Panc1 (cell line): ENCODE data around the gene EXOC6B. TPM values are rescaled to one million over a fixed set of nuclear protein-coding genes. Genes with fewer than 3 reads are reported as not detected.

Experiments
- ATAC-seq: fragments of 200-7000 bp; cut with Tn5 transposase; 2 replicates; pipeline ENCODE4 v1.9.1; 2020; ENCODE audit warnings: mild to moderate bottlenecking, moderate library complexity
- BruUV-seq: library from RNA; stranded (reverse); fragments of 400-500 nt; replicated peaks from 2 replicates; lab custom pipeline; 2021; lab: Mats Ljungman, UMichigan
- CTCF ChIA-PET: fragments of 300-600 bp; sonication (Branson Sonifier 250); formaldehyde crosslinking; loops from one replicate; lab custom pipeline; 2022; ENCODE audit warnings: antibody characterized with exemption; lab: Charles Lee
- POLR2A ChIA-PET: fragments of 300-600 bp; sonication (Branson Sonifier 250); formaldehyde crosslinking; loops from one replicate; lab custom pipeline; 2022; ENCODE audit warnings: antibody characterized with exemption; lab: Charles Lee
- DNase-seq: peaks from one replicate; pipeline ENCODE4 v3.0.0-alpha.2; 2010; ENCODE audit warnings: low read depth, low spot score
- H3K27ac ChIP-seq: 2 replicates; pipeline ENCODE4 v1.5.1; 2011; ENCODE audit warnings: mild to moderate bottlenecking, low read length, inconsistent platforms
- H3K27me3 ChIP-seq: fragments of 200-500 bp; sonication (Bioruptor generic); 2 replicates; pipeline ENCODE4 v1.6.0; 2014; ENCODE audit warnings: low read length, inconsistent platforms; ENCODE audit not compliant: control insufficient read depth, insufficient read depth
- H3K36me3 ChIP-seq: fragments of 200-500 bp; sonication (Bioruptor generic); 2 replicates; pipeline ENCODE4 v1.5.1; 2014; ENCODE audit warnings: inconsistent platforms, mild to moderate bottlenecking, low read length, moderate library complexity; ENCODE audit not compliant: control insufficient read depth, insufficient read depth
- H3K4me1 ChIP-seq: 2 replicates; pipeline ENCODE4 v1.5.1; 2011; ENCODE audit warnings: inconsistent platforms, mild to moderate bottlenecking, low read length, moderate library complexity; ENCODE audit not compliant: control insufficient read depth, insufficient read depth
- H3K4me3 ChIP-seq, 2 experiments: 2 replicates each; pipeline ENCODE4 v1.5.1; 2011 to 2012; ENCODE audit warnings: low read depth in 2 of 2, low read length in 2 of 2, mild to moderate bottlenecking in 2 of 2, inconsistent platforms in 1 of 2, moderate library complexity in 1 of 2
- H3K9me3 ChIP-seq: fragments of 200-500 bp; sonication (Bioruptor generic); 2 replicates; pipeline ENCODE4 v1.5.1; 2014; ENCODE audit warnings: low read depth, mild to moderate bottlenecking, inconsistent platforms, low read length, moderate library complexity; ENCODE audit not compliant: control insufficient read depth, insufficient read depth
- POLR2AphosphoS5 ChIP-seq: IDR thresholded peaks from 2 replicates; pipeline ENCODE4 v1.6.1; 2012; ENCODE audit warnings: mild to moderate bottlenecking, low read depth, low read length, moderate library complexity
- SIN3A ChIP-seq: IDR thresholded peaks from 2 replicates; pipeline ENCODE4 v1.6.1; 2012; ENCODE audit warnings: low read depth, mild to moderate bottlenecking, low read length, moderate library complexity, borderline replicate concordance; ENCODE audit not compliant: insufficient read depth
- TCF7L2 ChIP-seq: IDR thresholded peaks from 2 replicates; pipeline ENCODE4 v1.6.1; 2011; ENCODE audit warnings: mild to moderate bottlenecking, low read depth, low read length, inconsistent platforms
- in situ Hi-C: cut with HindIII; loops from 2 replicates; pipeline ENCODE4 v1.10.0; 2016; ENCODE audit warnings: low sequenced_read_pairs, low pct_unique_long_range_greater_than_20kb
- intact Hi-C: fragments of 100-400 bp; cut with micrococcal nuclease; formaldehyde crosslinking; loops from one replicate; pipeline ENCODE4 v1.10.0; 2022; ENCODE audit not compliant: unreplicated experiment
- total RNA-seq: library from RNA; stranded (reverse); gene quantifications from one replicate; pipeline ENCODE4 v1.2.1, GENCODE V29; 2021; ENCODE audit not compliant: unreplicated experiment
- TF ChIP-seq, protein P1 (sequence below): fragments of 450-650 bp; IDR thresholded peaks from 2 replicates; pipeline ENCODE4 v1.5.1; 2017; ENCODE audit warnings: mild to moderate bottlenecking
- TF ChIP-seq, protein P2 (sequence below), 2 experiments: IDR thresholded peaks; 2 replicates each; pipeline ENCODE4 v1.6.1; 2011 to 2012; ENCODE audit warnings: low read depth in 2 of 2, control low read depth in 1 of 2, low read length in 1 of 2, mild to moderate bottlenecking in 1 of 2, moderate library complexity in 1 of 2; ENCODE audit not compliant: insufficient read depth in 1 of 2

The EXOC6B gene
- total RNA-seq, 1 experiment from 2014 or later, result 23.2 TPM

DNA sequence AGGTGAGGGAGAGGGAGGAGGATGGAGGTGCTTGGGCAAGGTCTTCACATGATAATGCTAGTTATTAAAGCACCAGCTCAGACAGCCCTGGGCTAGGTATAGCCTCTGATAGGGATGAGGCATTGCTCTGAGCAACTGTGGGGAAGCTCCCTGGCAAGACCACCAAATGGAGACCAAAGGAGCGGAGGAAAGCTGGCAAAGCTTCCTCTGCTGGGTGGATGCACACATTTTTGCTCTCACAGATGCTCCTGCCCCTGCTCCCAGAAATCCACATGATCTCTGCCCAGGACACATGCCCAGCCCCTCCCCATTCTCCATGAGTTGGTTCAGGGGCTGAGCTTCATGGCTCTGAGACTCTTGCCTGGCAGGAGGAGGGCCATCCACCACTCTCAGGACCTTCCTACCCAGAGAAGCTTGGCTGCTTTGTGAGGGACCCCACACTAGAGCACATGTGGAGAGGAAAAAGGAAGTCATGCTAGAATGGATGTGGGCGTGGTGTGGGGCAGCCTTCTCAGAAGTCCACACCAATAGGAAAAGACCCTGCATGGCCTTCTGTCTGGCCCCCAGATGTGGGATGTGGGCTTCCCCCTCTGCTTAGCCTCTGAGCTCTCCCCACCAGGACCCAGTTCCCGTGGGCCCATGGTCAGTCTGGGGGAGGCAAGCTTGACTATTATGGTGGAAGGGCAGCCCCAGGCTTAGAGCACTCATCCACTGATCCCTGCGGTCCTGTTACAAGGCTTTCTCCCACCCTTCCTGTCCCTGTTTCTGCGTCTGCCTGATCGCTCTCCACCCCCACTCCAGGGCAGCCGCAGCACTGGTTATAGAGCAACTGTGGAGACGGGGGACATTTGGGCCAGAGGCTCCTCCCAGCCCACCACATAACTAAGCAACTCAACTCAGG is 667.7 kb downstream of the EXOC6B start:
- H3K4me3 ChIP-seq, result no peak overlapping the region
- DNase-seq, result no peak
- no peaks in the 10 kb centered on the region for H3K4me1 ChIP-seq
- H3K27me3 ChIP-seq, result peaks cover 7% of the 10 kb centered on the region; the same call in 1 of the 2 replicates
- BruUV-seq, result no TSS peak
- CTCF ChIA-PET, result no interaction called here
- POLR2A ChIA-PET, result interaction anchor here (0.6 kb wide), 1 partner anchor 94 kb away, joined by 3 read pairs; no protein-coding TSS in a partner anchor
- TF ChIP-seq POLR2AphosphoS5, result no peak
- no peak for TF ChIP-seq TCF7L2
- TF ChIP-seq, protein P1, sequence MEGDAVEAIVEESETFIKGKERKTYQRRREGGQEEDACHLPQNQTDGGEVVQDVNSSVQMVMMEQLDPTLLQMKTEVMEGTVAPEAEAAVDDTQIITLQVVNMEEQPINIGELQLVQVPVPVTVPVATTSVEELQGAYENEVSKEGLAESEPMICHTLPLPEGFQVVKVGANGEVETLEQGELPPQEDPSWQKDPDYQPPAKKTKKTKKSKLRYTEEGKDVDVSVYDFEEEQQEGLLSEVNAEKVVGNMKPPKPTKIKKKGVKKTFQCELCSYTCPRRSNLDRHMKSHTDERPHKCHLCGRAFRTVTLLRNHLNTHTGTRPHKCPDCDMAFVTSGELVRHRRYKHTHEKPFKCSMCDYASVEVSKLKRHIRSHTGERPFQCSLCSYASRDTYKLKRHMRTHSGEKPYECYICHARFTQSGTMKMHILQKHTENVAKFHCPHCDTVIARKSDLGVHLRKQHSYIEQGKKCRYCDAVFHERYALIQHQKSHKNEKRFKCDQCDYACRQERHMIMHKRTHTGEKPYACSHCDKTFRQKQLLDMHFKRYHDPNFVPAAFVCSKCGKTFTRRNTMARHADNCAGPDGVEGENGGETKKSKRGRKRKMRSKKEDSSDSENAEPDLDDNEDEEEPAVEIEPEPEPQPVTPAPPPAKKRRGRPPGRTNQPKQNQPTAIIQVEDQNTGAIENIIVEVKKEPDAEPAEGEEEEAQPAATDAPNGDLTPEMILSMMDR, result no peak
- no peak for TF ChIP-seq SIN3A
- TF ChIP-seq, protein P2, sequence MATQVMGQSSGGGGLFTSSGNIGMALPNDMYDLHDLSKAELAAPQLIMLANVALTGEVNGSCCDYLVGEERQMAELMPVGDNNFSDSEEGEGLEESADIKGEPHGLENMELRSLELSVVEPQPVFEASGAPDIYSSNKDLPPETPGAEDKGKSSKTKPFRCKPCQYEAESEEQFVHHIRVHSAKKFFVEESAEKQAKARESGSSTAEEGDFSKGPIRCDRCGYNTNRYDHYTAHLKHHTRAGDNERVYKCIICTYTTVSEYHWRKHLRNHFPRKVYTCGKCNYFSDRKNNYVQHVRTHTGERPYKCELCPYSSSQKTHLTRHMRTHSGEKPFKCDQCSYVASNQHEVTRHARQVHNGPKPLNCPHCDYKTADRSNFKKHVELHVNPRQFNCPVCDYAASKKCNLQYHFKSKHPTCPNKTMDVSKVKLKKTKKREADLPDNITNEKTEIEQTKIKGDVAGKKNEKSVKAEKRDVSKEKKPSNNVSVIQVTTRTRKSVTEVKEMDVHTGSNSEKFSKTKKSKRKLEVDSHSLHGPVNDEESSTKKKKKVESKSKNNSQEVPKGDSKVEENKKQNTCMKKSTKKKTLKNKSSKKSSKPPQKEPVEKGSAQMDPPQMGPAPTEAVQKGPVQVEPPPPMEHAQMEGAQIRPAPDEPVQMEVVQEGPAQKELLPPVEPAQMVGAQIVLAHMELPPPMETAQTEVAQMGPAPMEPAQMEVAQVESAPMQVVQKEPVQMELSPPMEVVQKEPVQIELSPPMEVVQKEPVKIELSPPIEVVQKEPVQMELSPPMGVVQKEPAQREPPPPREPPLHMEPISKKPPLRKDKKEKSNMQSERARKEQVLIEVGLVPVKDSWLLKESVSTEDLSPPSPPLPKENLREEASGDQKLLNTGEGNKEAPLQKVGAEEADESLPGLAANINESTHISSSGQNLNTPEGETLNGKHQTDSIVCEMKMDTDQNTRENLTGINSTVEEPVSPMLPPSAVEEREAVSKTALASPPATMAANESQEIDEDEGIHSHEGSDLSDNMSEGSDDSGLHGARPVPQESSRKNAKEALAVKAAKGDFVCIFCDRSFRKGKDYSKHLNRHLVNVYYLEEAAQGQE (IDR thresholded peaks at IDR 0.05; ENCODE audit: insufficient read depth in 1 of 2, low read depth in 2 of 2, low read length in 1 of 2), result no peak
- H3K27ac ChIP-seq, result no peak overlapping the region
- no peak for ATAC-seq
- in situ Hi-C loops (no loop called here), intact Hi-C loops (loop anchor here (10.0 kb wide), 2 partner anchors 353 to 587 kb away; no protein-coding TSS in a partner anchor)
- H3K36me3 ChIP-seq, result no peaks in the 10 kb centered on the region
- H3K9me3 ChIP-seq, result no peaks in the 10 kb centered on the region

DNA sequence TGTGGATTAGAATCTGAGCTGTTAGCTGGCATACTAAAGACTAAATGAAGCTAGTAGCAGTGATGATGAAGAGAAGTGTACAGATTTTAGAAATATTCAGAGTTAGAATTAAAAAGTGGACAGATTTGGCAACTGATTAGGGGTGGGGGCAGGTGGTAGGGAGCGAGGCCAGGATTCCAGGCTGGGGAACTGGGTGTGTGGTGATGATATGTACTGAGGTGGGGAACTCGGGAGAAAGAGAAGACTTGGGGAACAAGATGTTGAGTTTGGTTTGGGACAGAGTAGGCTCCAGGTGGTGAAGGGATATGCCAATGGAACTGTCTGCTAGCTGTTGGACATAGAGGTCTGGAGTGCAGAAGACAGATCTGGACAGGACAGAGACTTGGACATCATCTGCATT is 669.0 kb downstream of the EXOC6B start:
- H3K9me3 ChIP-seq, result no peaks in the 10 kb centered on the region
- H3K4me3 ChIP-seq, result no peak overlapping the region
- peaks cover 4% of the 10 kb centered on the region; the same call in 1 of the 2 replicates for H3K27me3 ChIP-seq
- CTCF ChIA-PET, result interaction anchor here (0.5 kb wide), 1 partner anchor 101 kb away, joined by 4 read pairs; no protein-coding TSS in a partner anchor
- in situ Hi-C loops, result no loop called here
- TF ChIP-seq TCF7L2 (no peak), SIN3A (no peak), POLR2AphosphoS5 (no peak)
- TF ChIP-seq, protein P2 (IDR thresholded peaks at IDR 0.05; ENCODE audit: insufficient read depth in 1 of 2, low read depth in 2 of 2, low read length in 1 of 2), result no peak
- TF ChIP-seq, protein P1, result no peak
- H3K36me3 ChIP-seq, result no peaks in the 10 kb centered on the region
- H3K4me1 ChIP-seq, result no peaks in the 10 kb centered on the region
- BruUV-seq, result no TSS peak
- no peak for ATAC-seq
- POLR2A ChIA-PET, result no interaction called here
- DNase-seq, result no peak
- H3K27ac ChIP-seq, result no peak overlapping the region
- intact Hi-C loops, result loop anchor here (10.0 kb wide), 2 partner anchors 352 to 588 kb away; no protein-coding TSS in a partner anchor
